ENCODE data around the gene POLR3B.

DNA sequence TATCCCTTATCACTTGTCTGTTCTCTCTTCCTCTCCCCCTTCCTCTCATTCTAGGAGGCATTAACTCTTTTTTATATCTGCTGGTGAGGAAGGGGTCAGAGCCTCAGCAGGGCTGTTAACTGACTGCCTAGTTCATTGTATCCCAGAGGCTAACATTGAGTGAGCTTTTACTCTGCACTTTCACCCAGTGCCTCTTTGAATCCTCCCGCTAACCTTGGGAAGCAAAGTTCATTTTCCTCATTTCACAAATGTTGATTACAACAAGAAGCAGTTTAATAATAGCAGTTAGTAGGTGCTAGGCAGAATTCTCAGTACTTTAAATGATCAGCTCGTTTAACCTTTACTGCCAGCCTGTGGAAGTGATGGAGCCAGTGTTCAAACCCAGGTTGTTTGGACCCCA, 75.5 kb downstream of the POLR3B start:
- TF ChIP-seq EP300 (IDR thresholded peaks at IDR 0.05; ENCODE audit: borderline replicate concordance), result no peak
- no peak for TF ChIP-seq RAD21 (IDR thresholded peaks at IDR 0.05; ENCODE audit: low read depth)
- no peak for TF ChIP-seq FOXM1 (IDR thresholded peaks at IDR 0.05; ENCODE audit: borderline replicate concordance, low read depth)
- no peak for TF ChIP-seq TCF12 (IDR thresholded peaks at IDR 0.05; ENCODE audit: low read depth)
- TF ChIP-seq REST (IDR thresholded peaks at IDR 0.05; ENCODE audit: low read depth), result no peak
- TF ChIP-seq NFIC (IDR thresholded peaks at IDR 0.05), result no peak
- no peak for TF ChIP-seq YY1 (IDR thresholded peaks at IDR 0.05; ENCODE audit: low read depth)
- no peak for TF ChIP-seq CREB1 (IDR thresholded peaks at IDR 0.05; ENCODE audit: low read depth)
